Lung (tissue), 12 donors: ENCODE measurements around the gene HOTAIR. TPM values are rescaled to one million over a fixed set of nuclear protein-coding genes. Genes with fewer than 3 reads are reported as not detected.
A peak's percentile ranks its signal among the peaks of the same experiment; 100 is the strongest.

Experiments used
- ATAC-seq: fragments of 200-7000 bp; cut with Tn5 transposase; one replicate; pipeline ENCODE4 v1.9.1; 2020; ENCODE audit warnings: moderate number of reproducible peaks; ENCODE audit not compliant: insufficient read depth, low FRiP score
- DNase-seq, 3 donors: peaks; one replicate each; pipeline ENCODE4 v3.0.0-alpha.2; 2013 to 2017
- H3K27ac ChIP-seq, 2 donors: one replicate each; pipeline ENCODE4 v1.5.1; 2013; ENCODE audit warnings: mild to moderate bottlenecking in 2 of 2, moderate library complexity in 2 of 2, control low read depth in 1 of 2, inconsistent platforms in 1 of 2, low read depth in 1 of 2, low read length in 1 of 2
- H3K27me3 ChIP-seq, 3 donors: one replicate each; pipeline ENCODE4 v1.5.1; 2013; ENCODE audit warnings: low read length in 2 of 3; ENCODE audit not compliant: control insufficient read depth in 3 of 3, insufficient read depth in 3 of 3
- H3K36me3 ChIP-seq, 4 donors: one replicate each; pipeline ENCODE4 v1.5.1; 2013; ENCODE audit warnings: low read length in 4 of 4, mild to moderate bottlenecking in 1 of 4, moderate library complexity in 1 of 4; ENCODE audit not compliant: control insufficient read depth in 4 of 4, insufficient read depth in 4 of 4
- H3K4me1 ChIP-seq, 5 donors: one replicate each; pipeline ENCODE4 v1.5.1; 2013; ENCODE audit warnings: low read length in 5 of 5, mild to moderate bottlenecking in 2 of 5, moderate library complexity in 1 of 5; ENCODE audit not compliant: control insufficient read depth in 5 of 5, insufficient read depth in 5 of 5
- H3K4me3 ChIP-seq: one replicate; pipeline ENCODE4 v1.5.1; 2013; ENCODE audit warnings: mild to moderate bottlenecking, control low read depth, moderate library complexity
- H3K9ac ChIP-seq, 2 donors: one replicate each; pipeline ENCODE4 v1.5.1; 2013; ENCODE audit warnings: low read length in 2 of 2, control low read depth in 1 of 2; ENCODE audit not compliant: insufficient read depth in 1 of 2
- H3K9me3 ChIP-seq, 4 donors: one replicate each; pipeline ENCODE4 v1.5.1; 2013; ENCODE audit warnings: low read length in 3 of 4, mild to moderate bottlenecking in 1 of 4, moderate library complexity in 1 of 4; ENCODE audit not compliant: control insufficient read depth in 4 of 4, insufficient read depth in 3 of 4
- CTCF ChIP-seq: IDR thresholded peaks from 2 replicates; pipeline ENCODE4 v1.5.1; 2012; ENCODE audit warnings: mild to moderate bottlenecking; ENCODE audit errors: control extremely low read depth, extremely low read depth
- WGBS, 2 donors: extraction: QIAGEN DNeasy Blood & Tissue Kit; methylation state at CpG; one replicate each; pipeline ENCODE4 v1.1.7; 2013; 5-methylcytosine and 5-hydroxymethylcytosine counted together
- polyA plus RNA-seq, 2 donors: library from polyadenylated mRNA; stranded (reverse); fragments of 200-250 nt; gene quantifications; one replicate each; pipeline ENCODE4 v1.2.1, GENCODE V29; 2013
- total RNA-seq, 2 donors: library from RNA; depleted of rRNA in 1 of 2; stranded (reverse); fragments of >200 nt in 1 of 2; gene quantifications; one replicate each; pipeline ENCODE4 v1.2.1, GENCODE V29; 2014 to 2021
- donor health status: control.
- donor health status: control.
- donor health status: Bipolar disorder and iron deficiency.
- donor health status: healthy.
- donor health status: DM: yes; HTN: yes; CAD: no.

The HOTAIR gene
- total and polyA plus RNA-seq, 4 donors: 0.15 TPM; not detected in 3

- DNase-seq (peak; percentile 89 to 92 (median 91)), ATAC-seq (no peak)
- no peak for TF ChIP-seq CTCF
- H3K9ac ChIP-seq: no peak within 1 kb of the TSS
- H3K4me3 ChIP-seq: no peak within 1 kb of the TSS
- peaks cover 0 to 17% (median 10%) of the 10 kb centered on the region in 5 donors for H3K4me1 ChIP-seq
- peaks cover 0 to 22% (median 0%) of the 10 kb centered on the region in 4 donors for H3K9me3 ChIP-seq
- H3K27ac ChIP-seq: no peak within 1 kb of the TSS
- H3K27me3 ChIP-seq: peaks cover 32 to 98% (median 90%) of the 10 kb centered on the region in 3 donors
- no peaks in the 10 kb centered on the region for H3K36me3 ChIP-seq
- 5 to 8% methylated on average over 51 to 55 of the region's 55 CpGs for WGBS, 2 donors
These were observed 10.3 kb upstream of the HOTAIR start, which contains the start of gene HOXC10 for GRCh38 chr12:53984901-53985691. Gene HOXC10 (plus strand): TSS chr12:53985146. CDS start chr12:53985260, 114 bp downstream.

GRCh38 chr12:53983950-53984572 is 9.3 kb upstream of the HOTAIR start:
- H3K27me3 ChIP-seq: peaks cover 32 to 98% (median 90%) of the 10 kb centered on the region in 3 donors
- no peak overlapping the region for H3K27ac ChIP-seq
- no peaks in the 10 kb centered on the region for H3K36me3 ChIP-seq
- no peak overlapping the region for H3K4me3 ChIP-seq
- peaks cover 0 to 17% (median 10%) of the 10 kb centered on the region in 5 donors for H3K4me1 ChIP-seq
- TF ChIP-seq CTCF: no peak
- ATAC-seq (no peak), DNase-seq (no peak)
- no peak overlapping the region for H3K9ac ChIP-seq
- H3K9me3 ChIP-seq: peaks cover 0 to 28% (median 0%) of the 10 kb centered on the region in 4 donors
- WGBS, 2 donors: 2 to 6% methylated on average over 29 to 30 of the region's 30 CpGs

- no peak for TF ChIP-seq CTCF
- H3K27me3 ChIP-seq: peaks cover 32 to 98% (median 90%) of the 10 kb centered on the region in 3 donors
- H3K4me3 ChIP-seq: no peak overlapping the region
- WGBS, 2 donors: 3 to 4% methylated on average over 17 of the region's 17 CpGs
- no peaks in the 10 kb centered on the region for H3K36me3 ChIP-seq
- H3K4me1 ChIP-seq: peaks cover 0 to 17% (median 10%) of the 10 kb centered on the region in 5 donors
- DNase-seq: peak in 2 of 3 donors; percentile 21 to 39
- no peak overlapping the region for H3K27ac ChIP-seq
- H3K9me3 ChIP-seq: peaks cover 0 to 28% (median 0%) of the 10 kb centered on the region in 4 donors
- ATAC-seq: no peak
- H3K9ac ChIP-seq: no peak overlapping the region
These were observed 8.8 kb upstream of the HOTAIR start for GRCh38 chr12:53983568-53983949.
